PC-9 (cell line): ENCODE measurements around the gene ENKD1. TPM values are rescaled to one million over a fixed set of nuclear protein-coding genes. Genes with fewer than 3 reads are reported as not detected.

Experiments
- BruUV-seq: library from RNA; stranded (reverse); fragments of 400-500 nt; replicated peaks from 2 replicates; lab custom pipeline; 2021; lab: Mats Ljungman, UMichigan
- CTCF ChIA-PET: fragments of 300-600 bp; sonication (Branson Sonifier 250); formaldehyde crosslinking; loops from one replicate; lab custom pipeline; 2022; ENCODE audit warnings: antibody characterized with exemption; lab: Charles Lee
- POLR2A ChIA-PET: fragments of 300-600 bp; sonication (Branson Sonifier 250); formaldehyde crosslinking; loops from one replicate; lab custom pipeline; 2022; ENCODE audit warnings: antibody characterized with exemption; ENCODE audit not compliant: unreplicated experiment; lab: Charles Lee
- DNase-seq, 2 experiments: peaks; one replicate each; pipeline versions ENCODE4 v3.0.0 to v3.0.0-alpha.2; 2015 to 2022; ENCODE audit warnings: mixed read lengths in 1 of 2
- H2AFZ ChIP-seq: fragments of 200-600 bp; sonication (generic); 2 replicates; pipeline ENCODE4 v1.8.1; 2017; ENCODE audit warnings: antibody characterized with exemption
- H3F3A ChIP-seq: fragments of 200-600 bp; sonication (generic); 2 replicates; pipeline ENCODE4 v1.8.1; 2017; ENCODE audit warnings: antibody characterized with exemption, mild to moderate bottlenecking, low read depth; ENCODE audit not compliant: insufficient read depth
- H3K27ac ChIP-seq: fragments of 200-600 bp; sonication (generic); 2 replicates; pipeline ENCODE4 v1.6.1; 2016; ENCODE audit warnings: mixed run types
- H3K27me3 ChIP-seq: fragments of 200-600 bp; sonication (generic); 2 replicates; pipeline ENCODE4 v1.6.1; 2016; ENCODE audit warnings: low read depth, mixed run types; ENCODE audit not compliant: insufficient read depth
- H3K36me3 ChIP-seq: fragments of 200-600 bp; sonication (generic); 2 replicates; pipeline ENCODE4 v1.6.1; 2016; ENCODE audit warnings: low read depth, mixed run types
- H3K4me1 ChIP-seq: fragments of 200-600 bp; sonication (generic); replicated peaks from 2 replicates; pipeline ENCODE4 v1.6.1; 2016; ENCODE audit warnings: mixed run types; ENCODE audit not compliant: insufficient read depth
- H3K4me2 ChIP-seq: fragments of 200-600 bp; sonication (generic); 2 replicates; pipeline ENCODE4 v1.6.1; 2017; ENCODE audit warnings: mixed run types
- H3K4me3 ChIP-seq: fragments of 200-600 bp; sonication (generic); 2 replicates; pipeline ENCODE4 v1.6.1; 2016; ENCODE audit warnings: mixed run types
- H3K79me2 ChIP-seq: fragments of 200-600 bp; sonication (generic); 2 replicates; pipeline ENCODE4 v1.6.1; 2017; ENCODE audit warnings: low read depth, mixed run types
- H3K9me2 ChIP-seq: fragments of 200-600 bp; sonication (generic); 2 replicates; pipeline ENCODE4 v1.8.1; 2017; ENCODE audit warnings: mild to moderate bottlenecking; ENCODE audit not compliant: insufficient read depth
- H3K9me3 ChIP-seq: fragments of 200-600 bp; sonication (generic); 2 replicates; pipeline ENCODE4 v1.8.1; 2016; ENCODE audit warnings: low read depth; ENCODE audit not compliant: insufficient read depth
- H4K20me1 ChIP-seq: fragments of 200-600 bp; sonication (generic); 2 replicates; pipeline ENCODE4 v1.8.1; 2017; ENCODE audit not compliant: insufficient read depth
- EZH2 ChIP-seq: fragments of 200-600 bp; sonication (generic); IDR thresholded peaks from 2 replicates; pipeline ENCODE4 v1.8.0; 2017; ENCODE audit warnings: antibody characterized with exemption, low read depth
- intact Hi-C: fragments of 100-400 bp; cut with micrococcal nuclease; formaldehyde crosslinking; loops from one replicate; pipeline ENCODE4 v1.10.0; 2022; ENCODE audit not compliant: unreplicated experiment
- total RNA-seq: library from RNA; stranded (reverse); gene quantifications from 2 replicates; pipeline ENCODE4 v1.2.3, GENCODE V29; 2021
- TF ChIP-seq, protein P1 (sequence below): fragments of 200-600 bp; sonication (generic); conservative IDR thresholded peaks from 2 replicates; pipeline ENCODE4 v1.6.1; 2017; ENCODE audit warnings: mixed run types, antibody characterized with exemption, mild to moderate bottlenecking, moderate library complexity

ENKD1 gene
- total RNA-seq, 1 experiment from 2014 or later, result 20.8 TPM

DNA sequence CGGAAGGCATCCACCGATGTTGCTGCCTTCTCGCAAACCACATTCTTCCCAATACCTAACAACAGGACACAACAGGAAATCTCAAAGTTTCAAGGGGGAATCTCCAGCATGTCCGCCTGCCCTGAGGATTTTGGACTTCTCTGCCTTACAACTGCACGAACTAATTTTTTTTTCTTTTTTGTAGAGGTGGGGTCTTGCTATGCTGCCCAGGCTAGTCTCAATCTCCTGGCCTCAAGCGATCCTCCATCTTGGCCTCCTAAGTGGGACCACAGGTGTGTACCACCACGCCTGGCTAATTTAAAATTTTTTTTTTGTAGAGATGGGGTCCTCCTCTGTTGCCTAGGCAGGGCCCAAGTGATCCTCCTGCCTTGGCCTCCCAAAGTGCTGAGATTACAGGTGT, 9.4 kb upstream of the ENKD1 start:
- no peaks in the 10 kb centered on the region for H3K9me3 ChIP-seq

DNA sequence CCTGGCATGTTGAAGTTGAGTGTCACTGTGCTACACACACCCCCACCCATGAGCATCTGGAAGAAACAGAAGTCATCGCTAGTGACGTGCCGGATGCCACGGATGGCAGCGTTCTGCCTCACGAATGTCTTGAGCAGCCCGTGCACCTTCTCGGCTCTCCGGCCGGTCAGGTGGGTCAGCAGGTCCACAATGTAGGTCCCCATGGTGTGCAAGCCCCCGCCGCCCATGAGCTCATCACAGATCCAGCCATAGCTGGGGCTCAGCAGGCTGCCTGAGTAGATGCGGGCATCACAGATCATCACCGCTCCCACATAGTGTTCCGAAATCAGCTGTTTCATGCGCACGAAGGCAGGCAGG, 9.0 kb upstream of the ENKD1 start:
- Histone ChIP-seq H3K4me1 (peaks cover 26% of the 10 kb centered on the region), H2AFZ (no peak overlapping the region), H3K4me3 (no peak overlapping the region), H3K27ac (no peak overlapping the region), H3K9me2 (no peaks in the 10 kb centered on the region), H3F3A (peaks cover 32% of the 10 kb centered on the region), H3K9me3 (no peaks in the 10 kb centered on the region), H3K4me2 (no peak overlapping the region), H3K27me3 (no peaks in the 10 kb centered on the region), H4K20me1 (no peaks in the 10 kb centered on the region), H3K79me2 (0 out of 2 replicates have a peak, but pooled peaks cover 3% of the 10 kb centered on the region), H3K36me3 (no peaks in the 10 kb centered on the region)
- ChIA-PET POLR2A (no interaction called here), CTCF (no interaction called here)
- intact Hi-C loops, result loop anchor here (5.0 to 10.0 kb wide), 3 partner anchors 47 to 559 kb away; partner anchors contain the start of gene ESRP2
- no peak for DNase-seq
- BruUV-seq, result no TSS peak
- TF ChIP-seq, protein P1, sequence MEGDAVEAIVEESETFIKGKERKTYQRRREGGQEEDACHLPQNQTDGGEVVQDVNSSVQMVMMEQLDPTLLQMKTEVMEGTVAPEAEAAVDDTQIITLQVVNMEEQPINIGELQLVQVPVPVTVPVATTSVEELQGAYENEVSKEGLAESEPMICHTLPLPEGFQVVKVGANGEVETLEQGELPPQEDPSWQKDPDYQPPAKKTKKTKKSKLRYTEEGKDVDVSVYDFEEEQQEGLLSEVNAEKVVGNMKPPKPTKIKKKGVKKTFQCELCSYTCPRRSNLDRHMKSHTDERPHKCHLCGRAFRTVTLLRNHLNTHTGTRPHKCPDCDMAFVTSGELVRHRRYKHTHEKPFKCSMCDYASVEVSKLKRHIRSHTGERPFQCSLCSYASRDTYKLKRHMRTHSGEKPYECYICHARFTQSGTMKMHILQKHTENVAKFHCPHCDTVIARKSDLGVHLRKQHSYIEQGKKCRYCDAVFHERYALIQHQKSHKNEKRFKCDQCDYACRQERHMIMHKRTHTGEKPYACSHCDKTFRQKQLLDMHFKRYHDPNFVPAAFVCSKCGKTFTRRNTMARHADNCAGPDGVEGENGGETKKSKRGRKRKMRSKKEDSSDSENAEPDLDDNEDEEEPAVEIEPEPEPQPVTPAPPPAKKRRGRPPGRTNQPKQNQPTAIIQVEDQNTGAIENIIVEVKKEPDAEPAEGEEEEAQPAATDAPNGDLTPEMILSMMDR, result no peak
- TF ChIP-seq EZH2, result no peak

More for the DNA sequence above, 9.4 kb upstream of the ENKD1 start:
- POLR2A ChIA-PET, result no interaction called here
- Histone ChIP-seq H3K36me3 (no peaks in the 10 kb centered on the region), H4K20me1 (no peaks in the 10 kb centered on the region), H3K27me3 (no peaks in the 10 kb centered on the region), H3K4me1 (peaks cover 26% of the 10 kb centered on the region), H3F3A (peaks cover 32% of the 10 kb centered on the region), H3K4me3 (no peak overlapping the region), H3K4me2 (peak overlapping the region; percentile 30; the same call in 1 of the 2 replicates), H2AFZ (no peak overlapping the region), H3K9me2 (no peaks in the 10 kb centered on the region), H3K79me2 (0 out of 2 replicates have a peak, but pooled peaks cover 3% of the 10 kb centered on the region), H3K27ac (peak overlapping the region; percentile 78)
- TF ChIP-seq EZH2, result no peak
- TF ChIP-seq, protein P1, result no peak
- CTCF ChIA-PET, result interaction anchor here (0.5 to 1.1 kb wide), 2 partner anchors 92 to 112 kb away, joined by 3 to 5 read pairs; no protein-coding TSS in a partner anchor
- no TSS peak for BruUV-seq
- intact Hi-C loops, result loop anchor here (5.0 to 10.0 kb wide), 3 partner anchors 46 to 559 kb away; partner anchors contain the start of gene ESRP2
- DNase-seq, result no peak

DNA sequence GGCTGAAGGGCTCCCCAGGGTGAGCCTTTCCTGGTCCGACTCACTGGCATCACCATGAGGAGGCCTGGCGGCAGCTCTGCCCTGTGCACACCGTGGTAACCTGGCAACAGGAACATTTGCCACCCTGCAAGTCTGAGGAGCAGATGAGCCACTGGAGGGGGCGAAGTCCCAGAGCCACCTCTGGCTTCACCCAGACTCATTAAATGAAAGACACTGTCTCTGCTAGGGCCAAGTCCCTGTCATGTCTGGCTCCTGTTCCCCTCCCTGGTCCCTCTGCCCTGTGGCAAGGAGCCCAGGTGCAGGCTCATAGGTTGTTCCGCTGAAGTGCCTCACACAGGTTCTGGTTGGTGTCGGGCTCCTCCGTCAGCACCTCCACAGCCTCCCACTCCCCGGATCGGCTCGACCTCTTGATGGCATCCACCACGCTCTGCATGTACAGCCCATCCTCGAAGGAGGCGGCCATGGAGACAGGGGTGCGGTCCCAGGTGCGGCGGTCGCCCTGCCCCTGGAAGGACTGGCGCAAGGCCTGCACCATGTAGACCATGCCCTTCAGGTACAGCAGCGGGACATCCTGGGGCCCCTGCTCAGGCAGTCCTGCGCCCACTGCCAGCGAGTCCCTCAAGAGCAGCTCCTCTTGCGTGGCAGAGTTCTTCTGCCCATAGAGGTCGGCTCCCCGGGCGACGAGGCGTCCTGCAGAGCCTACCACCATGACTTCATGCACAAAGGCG, 8.5 kb upstream of the ENKD1 start:
- H3K4me1 ChIP-seq, result peaks cover 26% of the 10 kb centered on the region
- H3K79me2 ChIP-seq, result 0 out of 2 replicates have a peak, but pooled peaks cover 3% of the 10 kb centered on the region
- BruUV-seq, result no TSS peak
- ChIA-PET POLR2A (no interaction called here), CTCF (no interaction called here)
- no peaks in the 10 kb centered on the region for H4K20me1 ChIP-seq
- TF ChIP-seq, protein P1, result no peak
- TF ChIP-seq EZH2, result no peak
- H3K36me3 ChIP-seq, result no peaks in the 10 kb centered on the region
- H3K4me3 ChIP-seq, result no peak overlapping the region
- no peak overlapping the region for H3K4me2 ChIP-seq
- H3K9me2 ChIP-seq, result no peaks in the 10 kb centered on the region
- peaks cover 32% of the 10 kb centered on the region for H3F3A ChIP-seq
- intact Hi-C loops, result loop anchor here (5.0 to 10.0 kb wide), 3 partner anchors 47 to 560 kb away; partner anchors contain the start of gene ESRP2
- H2AFZ ChIP-seq, result no peak overlapping the region
- H3K9me3 ChIP-seq, result no peaks in the 10 kb centered on the region
- no peaks in the 10 kb centered on the region for H3K27me3 ChIP-seq
- H3K27ac ChIP-seq, result no peak overlapping the region
- peak in 1 of 2 experiments; percentile 9 for DNase-seq
